Suprapubic skin (tissue), 4 donors: Measurements from ENCODE around the gene CSH1.
"Not testable (repeated sequence)": the region's sequence is repeated elsewhere in the genome, so short reads cannot be mapped to it uniquely, and the experiment has no call there.

Experiments
- CTCF ChIP-seq, 2 donors: fragments of 200-600 bp in 1 of 2; fragments of 450-650 bp in 1 of 2; sonication (generic) in 1 of 2; IDR thresholded peaks; one replicate each; pipeline ENCODE4 v1.5.1; 2016 to 2019; ENCODE audit warnings: antibody characterized with exemption in 2 of 2, mild to moderate bottlenecking in 1 of 2, moderate library complexity in 1 of 2
- POLR2A ChIP-seq, 2 donors: fragments of 450-650 bp; IDR thresholded peaks; one replicate each; pipeline ENCODE4 v1.6.1; 2017; ENCODE audit warnings: antibody characterized with exemption in 2 of 2, mild to moderate bottlenecking in 2 of 2, moderate library complexity in 2 of 2
- POLR2AphosphoS5 ChIP-seq, 3 donors: sonication (generic); formaldehyde crosslinking; IDR thresholded peaks; one replicate each; pipeline ENCODE4 v1.6.1; 2017; ENCODE audit warnings: antibody characterized with exemption in 3 of 3

DNA sequence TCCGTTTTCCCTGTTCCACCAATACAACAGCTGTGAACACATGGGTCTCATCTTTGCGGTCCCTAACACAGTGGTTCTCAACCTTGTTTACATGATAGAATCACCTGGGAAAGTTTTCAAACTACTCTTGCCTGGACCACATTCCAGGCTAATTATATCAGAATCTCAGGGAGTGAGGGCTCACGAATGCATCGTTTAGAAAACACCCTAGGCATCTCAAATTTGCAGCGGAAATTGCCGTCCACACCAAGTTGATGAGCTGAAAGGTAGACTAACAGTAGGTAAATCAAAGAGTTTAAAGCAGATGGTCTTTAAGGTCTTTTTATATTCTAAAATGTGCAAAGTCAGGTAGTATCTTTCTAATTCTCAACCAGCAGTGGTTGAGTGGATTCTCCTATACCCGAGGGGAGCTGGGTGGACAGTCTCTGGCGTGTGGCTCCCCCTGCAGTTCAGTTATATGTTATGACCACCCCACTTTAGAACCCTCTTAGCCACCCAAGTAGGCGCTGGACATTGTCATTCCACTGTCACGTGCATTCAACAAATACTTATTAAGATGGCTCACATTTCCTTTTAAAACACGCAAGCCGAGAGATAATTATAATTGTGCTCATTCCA is 10.9 kb upstream of the CSH1 start:
- TF ChIP-seq CTCF, POLR2AphosphoS5, POLR2A (IDR thresholded peaks at IDR 0.05): not testable (repeated sequence)
